K562 (cell line): Measurements from ENCODE around the gene SESN3. TPM values are rescaled to one million over a fixed set of nuclear protein-coding genes. Genes with fewer than 3 reads are reported as not detected.

ENCODE experiments used
- ATF3 ChIP-seq, 2 experiments: fragments of 450-650 bp in 1 of 2; sonication (generic) in 1 of 2; formaldehyde crosslinking in 1 of 2; IDR thresholded peaks in 1 of 2; conservative IDR thresholded peaks in 1 of 2; 2 replicates each; pipeline versions ENCODE4 v1.6.1 to v1.8.1; 2016 to 2023; ENCODE audit warnings: mild to moderate bottlenecking in 2 of 2, moderate library complexity in 2 of 2, inconsistent platforms in 1 of 2, missing genetic modification reagents in 1 of 2
- CBFA2T2 ChIP-seq: fragments of 450-650 bp; conservative IDR thresholded peaks from 2 replicates; pipeline ENCODE4 v1.6.1; 2017; ENCODE audit warnings: mild to moderate bottlenecking
- CREB1 ChIP-seq, 2 experiments: sonication (generic) in 1 of 2; formaldehyde crosslinking in 1 of 2; IDR thresholded peaks; 2 replicates each; pipeline versions ENCODE4 v1.6.1 to v1.8.0; 2012 to 2022; ENCODE audit warnings: inconsistent platforms in 1 of 2, mild to moderate bottlenecking in 1 of 2, missing genetic modification reagents in 1 of 2, moderate library complexity in 1 of 2
- CTCFL ChIP-seq: IDR thresholded peaks from 2 replicates; pipeline ENCODE4 v1.6.1; 2011; ENCODE audit warnings: borderline replicate concordance, low read depth, mild to moderate bottlenecking, moderate library complexity, low read length; ENCODE audit not compliant: insufficient read depth, poor library complexity, severe bottlenecking
- ETS1 ChIP-seq: conservative IDR thresholded peaks from 2 replicates; pipeline ENCODE4 v1.6.1; 2011; ENCODE audit warnings: low read depth, mild to moderate bottlenecking, low read length; ENCODE audit not compliant: control insufficient read depth
- GATA2 ChIP-seq: sonication (generic); formaldehyde crosslinking; IDR thresholded peaks from 2 replicates; pipeline ENCODE4 v1.4.0; 2020; ENCODE audit warnings: mild to moderate bottlenecking, missing genetic modification reagents
- KDM1A ChIP-seq, 2 experiments: fragments of 450-650 bp; IDR thresholded peaks; 2 replicates each; pipeline ENCODE4 v1.6.1; 2016; ENCODE audit warnings: mild to moderate bottlenecking in 2 of 2
- NR2C1 ChIP-seq, 2 experiments: fragments of 450-650 bp; IDR thresholded peaks; 2 replicates each; pipeline ENCODE4 v1.6.1; 2017; ENCODE audit warnings: mild to moderate bottlenecking in 2 of 2, antibody characterized with exemption in 1 of 2, inconsistent platforms in 1 of 2, missing compliant biosample characterization in 1 of 2, missing genetic modification characterization in 1 of 2
- PHTF2 ChIP-seq: fragments of 250-450 bp; sonication (Bioruptor Pico); IDR thresholded peaks from 2 replicates; pipeline ENCODE4 v1.5.0; 2021; ENCODE audit warnings: mild to moderate bottlenecking
- SAFB2 ChIP-seq: fragments of 200-400 bp; formaldehyde crosslinking; IDR thresholded peaks from 2 replicates; pipeline ENCODE4 v1.6.1; 2018; ENCODE audit warnings: borderline replicate concordance, low read length, low read depth, moderate library complexity; ENCODE audit not compliant: severe bottlenecking
- SAP30 ChIP-seq: fragments of 200-600 bp; sonication (generic); IDR thresholded peaks from 2 replicates; pipeline ENCODE4 v1.6.1; 2012; ENCODE audit warnings: borderline replicate concordance, low read depth, mild to moderate bottlenecking, moderate library complexity, low read length, control low read depth, inconsistent platforms; ENCODE audit not compliant: insufficient read depth, poor library complexity, severe bottlenecking
- SPI1 ChIP-seq: IDR thresholded peaks from 2 replicates; pipeline ENCODE4 v1.6.1; 2011; ENCODE audit warnings: low read depth, low read length, control low read depth, borderline replicate concordance
- TAL1 ChIP-seq: fragments of 450-650 bp; IDR thresholded peaks from 2 replicates; pipeline ENCODE4 v1.6.1; 2016; ENCODE audit warnings: mild to moderate bottlenecking
- TBL1XR1 ChIP-seq, 2 experiments: IDR thresholded peaks; 2 replicates each; pipeline ENCODE4 v1.6.1; 2012; ENCODE audit warnings: improper control_type of control experiment in 2 of 2, low read length in 2 of 2, mild to moderate bottlenecking in 1 of 2
- ZBTB5 ChIP-seq: fragments of 450-650 bp; IDR thresholded peaks from 2 replicates; pipeline ENCODE4 v1.6.1; 2017; ENCODE audit warnings: antibody characterized with exemption
- ZFPM2 ChIP-seq: fragments of 250-450 bp; sonication (Bioruptor Pico); IDR thresholded peaks from 2 replicates; pipeline ENCODE4 v1.5.1; 2022; ENCODE audit warnings: mild to moderate bottlenecking
- ZHX1 ChIP-seq: fragments of 150-350 bp; conservative IDR thresholded peaks from 2 replicates; pipeline ENCODE4 v1.6.1; 2014; ENCODE audit warnings: low read length
- ZNF316 ChIP-seq: fragments of 450-650 bp; IDR thresholded peaks from 2 replicates; pipeline ENCODE4 v1.6.1; 2016
- polyA plus RNA-seq, 8 experiments: library from polyadenylated mRNA; depleted of rRNA in 4 of 8; stranded (reverse) in 5 of 8; unstranded in 3 of 8; fragments of >200 nt; fragmentation: Nextera tagmentation in 2 of 8; fragmentation: Illumina TruSeq in 1 of 8; extraction: Ambion mirVana in 2 of 8; extraction: Trizol in 1 of 8; gene quantifications; 2 replicates each; pipeline versions ENCODE4 v1.2.1 to v1.2.3, GENCODE V29; 2011 to 2014; ENCODE audit warnings: inconsistent platforms in 1 of 8, missing spikeins in 1 of 8
- total RNA-seq, 7 experiments: library from RNA; depleted of rRNA in 6 of 7; stranded (reverse); fragments of >200 nt in 6 of 7; fragmentation: Illumina TruSeq in 2 of 7; extraction: Trizol in 2 of 7; gene quantifications; 2 replicates each; pipeline versions ENCODE4 v1.2.1 to v1.2.3, GENCODE V29; 2011 to 2021; ENCODE audit warnings: low replicate concordance in 1 of 7

Gene SESN3
- total and polyA plus RNA-seq, 9 of the 15 experiments (the other 6 are each of a cell fraction or from before 2014, with no cell fraction given) = 0.44 to 2.6 (median 1.5) TPM

- no peak for TF ChIP-seq CTCFL
- no peak for TF ChIP-seq ZNF316
- no peak for TF ChIP-seq ZFPM2
- TF ChIP-seq CREB1 (IDR thresholded peaks at IDR 0.05) = no peak
- no peak for TF ChIP-seq CREB1 (CRISPR knock-in tag; IDR thresholded peaks at IDR 0.05)
- no peak for TF ChIP-seq NR2C1 (IDR thresholded peaks at IDR 0.05)
- no peak for TF ChIP-seq NR2C1 (tag; IDR thresholded peaks at IDR 0.05)
- peak; percentile 53 for TF ChIP-seq TAL1
- no peak for TF ChIP-seq TBL1XR1 (IDR thresholded peaks at IDR 0.05; ENCODE audit: low read length in 2 of 2)
- TF ChIP-seq ATF3 (IDR thresholded peaks at IDR 0.05) = no peak
- no peak for TF ChIP-seq ATF3 (CRISPR knock-in tag; conservative IDR thresholded peaks at IDR 0.05)
- no peak for TF ChIP-seq ZBTB5
- TF ChIP-seq SPI1 = no peak
- no peak for TF ChIP-seq PHTF2 (CRISPR knock-in tag)
- TF ChIP-seq ETS1 = no peak
- peak; percentile 55 to 61; a peak in 3 of 4 replicates for TF ChIP-seq KDM1A (IDR thresholded peaks at IDR 0.05)
- TF ChIP-seq SAFB2 = no peak
- TF ChIP-seq SAP30 = no peak
- TF ChIP-seq CBFA2T2 = peak; percentile 69
- 0 out of 2 replicates have a peak, but pooled peaks have one; percentile 39 for TF ChIP-seq GATA2 (CRISPR knock-in tag)
- TF ChIP-seq ZHX1 = no peak
Observed at GRCh38 chr11:95175818-95176380, 55.1 kb downstream of the SESN3 start (continued).
